Activated effector memory CD4-positive, alpha-beta T cell treated with Interleukin-2 at 50 U/mL for 16 hours (primary cell): ENCODE results near the gene ARHGDIA.

Experiments
- DNase-seq: peaks from one replicate; pipeline ENCODE4 v3.0.0-alpha.2; 2020

The ARHGDIA gene

GRCh38 chr17:81821147-81821546, 50.0 kb downstream of the ARHGDIA start:
- no peak for DNase-seq

GRCh38 chr17:81819708-81820107, 51.4 kb downstream of the ARHGDIA start:
- DNase-seq = no peak

- no peak for DNase-seq
Observed at GRCh38 chr17:81817758-81818147, 53.4 kb downstream of the ARHGDIA start.
